GM21825 (cell line): ENCODE results near the gene IL1F10.

Experiments used
- ATAC-seq: cut with Tn5 transposase; IDR thresholded peaks from one replicate; pipeline ENCODE4 v1.9.1; 2021; ENCODE audit warnings: mild to moderate bottlenecking, moderate library complexity; ENCODE audit not compliant: unreplicated experiment

The IL1F10 gene

DNA sequence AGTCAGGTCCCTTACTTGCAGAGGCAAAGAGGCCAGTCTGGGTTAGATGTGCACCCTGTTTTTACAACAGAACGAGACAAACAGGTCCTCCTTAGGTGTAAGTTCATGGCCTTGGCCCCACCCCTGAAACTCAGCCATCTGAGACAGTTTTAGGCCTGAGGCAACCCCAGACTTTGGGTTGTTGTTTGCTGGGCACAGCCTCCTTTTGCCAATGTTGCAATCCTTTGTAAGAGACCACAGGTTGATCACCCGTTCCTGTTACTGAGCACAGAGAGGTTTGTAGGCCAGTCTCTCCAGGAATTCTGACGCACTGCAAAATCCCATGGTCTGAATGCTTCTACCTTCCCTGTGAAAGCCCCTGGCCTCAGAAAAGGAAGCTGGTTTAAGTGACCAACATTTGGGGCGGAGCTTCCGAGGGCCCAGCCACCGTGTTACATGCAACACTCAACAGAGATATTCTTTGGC, 44.1 kb downstream of the IL1F10 start:
- ATAC-seq = no peak

DNA sequence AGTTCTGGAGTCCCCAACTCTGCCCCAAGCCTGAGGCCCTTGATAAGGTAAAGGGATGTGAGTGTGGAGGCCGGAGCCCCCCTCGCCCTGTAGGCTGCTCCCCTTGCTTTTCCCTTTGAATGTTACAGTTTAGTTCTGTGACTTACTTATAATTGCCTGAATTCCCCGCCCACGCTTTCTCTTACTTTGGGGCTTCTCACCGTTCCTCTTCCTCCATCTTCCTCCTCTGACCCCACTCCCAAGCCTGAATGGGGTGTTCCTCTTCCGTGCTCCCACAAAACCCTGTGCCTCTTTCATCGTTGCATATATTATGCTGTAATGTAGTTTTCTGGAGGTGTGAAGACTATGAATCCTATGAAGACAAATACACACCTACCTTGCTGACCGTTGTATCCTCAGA, 44.7 kb downstream of the IL1F10 start:
- no peak for ATAC-seq

DNA sequence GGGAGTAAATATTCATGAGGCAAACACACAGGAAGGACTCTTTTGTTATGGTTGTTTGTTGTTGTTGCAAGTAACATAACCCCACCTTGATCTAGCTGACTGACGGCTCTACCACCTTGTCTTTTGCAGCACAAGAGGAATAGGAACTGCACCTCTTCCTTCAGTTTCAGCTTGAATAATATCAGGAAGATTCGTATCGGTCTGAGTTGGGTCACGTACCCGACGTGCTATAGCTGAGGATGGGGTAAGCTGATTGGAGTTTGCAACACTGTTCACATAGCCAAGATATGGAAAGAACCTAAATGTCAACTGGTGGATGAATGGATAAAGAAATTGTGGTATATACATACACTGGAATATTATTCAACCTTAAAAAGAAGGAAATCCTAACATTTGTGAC, 45.1 kb downstream of the IL1F10 start:
- no peak for ATAC-seq

DNA sequence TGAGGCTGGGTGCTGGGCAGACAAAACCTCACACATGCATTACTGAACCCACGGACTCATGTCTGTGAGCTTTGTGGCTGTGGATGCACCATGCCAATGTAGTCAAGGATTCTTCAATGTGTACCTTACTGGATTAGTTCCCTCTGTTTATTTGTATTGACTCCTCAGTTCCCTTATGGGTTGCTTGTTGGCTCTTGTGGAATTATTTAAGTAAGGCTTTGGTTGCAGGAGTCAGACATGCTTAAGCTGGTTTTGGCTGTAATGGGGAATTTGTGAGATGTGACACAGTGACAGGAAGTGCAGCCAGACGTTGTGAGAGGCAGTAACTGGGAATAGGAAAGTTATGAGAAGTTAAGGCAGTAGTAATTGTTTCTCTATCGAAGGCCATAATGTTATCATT, 46.0 kb downstream of the IL1F10 start:
- no peak for ATAC-seq

DNA sequence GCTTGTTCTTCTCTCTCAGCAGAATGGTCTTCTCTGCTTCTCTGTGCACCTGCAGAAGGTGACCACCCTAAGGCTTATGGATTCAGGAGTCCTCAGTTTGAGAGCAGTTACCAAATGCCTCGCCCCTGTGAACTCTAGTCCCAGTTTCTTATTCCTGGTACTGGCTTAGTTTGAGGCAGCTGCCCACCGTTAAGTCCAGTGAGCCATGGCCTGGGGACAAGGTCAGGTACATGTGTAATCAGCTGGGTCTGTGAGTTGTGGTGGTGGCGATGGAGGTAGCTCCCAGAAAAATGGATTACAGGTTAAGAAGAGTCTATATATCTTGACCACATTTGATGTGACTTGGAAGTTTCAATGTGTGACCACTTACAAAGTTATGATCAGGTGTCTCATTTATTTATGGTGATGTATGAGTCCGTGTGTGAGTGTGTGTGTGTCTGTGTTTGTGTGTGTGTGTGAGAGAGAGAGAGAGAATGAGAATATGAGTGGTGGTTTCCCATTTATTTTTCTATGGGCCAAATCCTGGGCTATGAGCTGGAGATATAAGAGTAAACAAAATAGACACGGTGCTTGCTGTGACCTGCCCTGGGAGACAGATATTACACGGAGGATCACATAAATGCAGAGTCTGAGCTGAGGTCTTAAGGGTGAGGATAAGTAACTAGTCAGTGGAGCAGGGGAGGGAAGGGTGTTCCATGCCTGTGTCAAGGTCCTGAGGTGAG, 46.6 kb downstream of the IL1F10 start:
- no peak for ATAC-seq

DNA sequence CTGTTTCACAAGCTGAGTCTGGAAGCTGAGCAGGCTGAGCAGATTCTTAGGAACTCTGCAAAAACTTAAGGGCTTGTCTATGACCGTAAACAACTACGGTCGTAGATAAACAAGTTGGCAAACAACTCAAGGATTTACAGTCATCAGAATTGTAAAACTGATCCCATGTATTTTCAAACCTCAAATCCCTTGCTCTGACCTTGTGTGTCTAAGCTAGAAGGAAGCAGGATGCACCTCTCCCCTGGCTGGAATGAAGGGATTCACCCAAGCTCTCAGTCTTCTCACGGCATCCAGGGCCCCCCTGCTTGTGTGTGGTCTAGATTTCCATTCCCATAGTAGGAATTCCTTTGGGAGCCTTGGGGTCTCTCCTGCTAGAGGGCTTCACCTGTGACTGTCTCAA, 47.2 kb downstream of the IL1F10 start:
- ATAC-seq = no peak

DNA sequence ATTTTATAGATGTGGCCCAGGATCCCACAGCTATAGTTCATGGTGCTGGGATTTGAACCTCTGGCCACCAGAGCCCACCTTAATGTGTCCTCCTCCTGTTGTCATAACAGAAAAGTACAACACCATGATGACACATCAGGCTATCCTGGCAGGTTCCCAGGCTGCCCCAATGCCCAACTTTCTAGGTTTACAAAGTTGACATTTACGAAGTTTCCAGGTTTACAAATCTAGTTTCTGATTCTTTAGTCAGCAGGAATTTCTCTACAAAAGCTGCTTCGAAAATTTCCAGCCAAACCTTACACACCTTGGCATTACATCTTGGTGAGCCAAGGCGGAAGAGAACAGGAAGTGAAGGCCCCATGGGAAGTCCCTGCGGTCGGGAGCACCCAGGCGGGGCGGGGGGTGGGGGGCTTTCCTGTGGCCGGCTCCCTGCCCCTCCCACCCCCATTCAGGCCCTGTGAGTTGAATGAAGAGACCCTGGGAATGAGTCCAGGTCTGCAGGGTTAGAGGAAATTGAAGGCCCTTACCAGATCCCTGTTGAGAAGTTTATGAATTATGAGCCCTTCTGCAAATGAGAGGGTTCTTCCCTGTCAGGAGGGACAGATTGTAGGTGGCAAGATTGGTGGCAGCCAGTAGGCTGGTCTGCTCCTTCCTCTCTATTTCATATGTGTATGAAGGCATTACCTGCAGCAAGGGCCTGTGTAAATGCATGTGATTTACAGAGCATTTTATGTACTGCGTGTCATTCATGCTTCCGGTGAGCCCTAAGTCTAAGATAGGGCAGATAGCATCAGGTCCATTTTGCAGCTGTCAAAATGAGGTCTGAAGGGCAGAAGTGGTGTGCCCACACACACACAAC, 48.6 kb downstream of the IL1F10 start:
- no peak for ATAC-seq

DNA sequence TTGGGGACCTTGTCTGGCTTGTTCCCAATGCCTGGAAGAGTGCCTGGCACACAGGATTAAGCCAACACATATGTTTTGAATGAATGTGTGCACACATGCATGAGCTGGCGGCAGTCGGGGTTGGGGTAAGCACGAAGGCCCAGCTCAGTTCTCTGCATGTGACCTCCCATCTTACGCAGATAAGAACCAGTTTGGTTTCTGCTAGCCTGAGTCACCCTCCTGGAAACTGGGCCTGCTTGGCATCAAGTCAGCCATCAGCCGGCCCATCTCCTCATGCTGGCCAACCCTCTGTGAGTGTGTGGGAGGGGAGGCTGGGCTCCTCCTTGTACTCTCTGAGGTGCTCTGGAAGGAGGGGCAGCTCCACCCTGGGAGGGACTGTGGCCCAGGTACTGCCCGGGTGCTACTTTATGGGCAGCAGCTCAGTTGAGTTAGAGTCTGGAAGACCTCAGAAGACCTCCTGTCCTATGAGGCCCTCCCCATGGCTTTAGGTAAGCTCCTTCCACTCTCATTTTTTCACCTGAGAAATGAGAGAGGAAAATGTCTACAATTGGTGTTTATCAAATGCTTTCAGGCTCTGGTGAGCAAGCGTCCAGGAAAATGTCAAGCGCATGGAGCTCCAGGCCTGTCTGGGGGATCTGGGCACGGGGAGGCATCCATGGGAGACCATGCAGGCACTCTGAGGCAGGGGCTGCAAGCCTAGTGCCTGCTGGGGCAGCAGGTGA, 49.9 kb downstream of the IL1F10 start:
- ATAC-seq = no peak

DNA sequence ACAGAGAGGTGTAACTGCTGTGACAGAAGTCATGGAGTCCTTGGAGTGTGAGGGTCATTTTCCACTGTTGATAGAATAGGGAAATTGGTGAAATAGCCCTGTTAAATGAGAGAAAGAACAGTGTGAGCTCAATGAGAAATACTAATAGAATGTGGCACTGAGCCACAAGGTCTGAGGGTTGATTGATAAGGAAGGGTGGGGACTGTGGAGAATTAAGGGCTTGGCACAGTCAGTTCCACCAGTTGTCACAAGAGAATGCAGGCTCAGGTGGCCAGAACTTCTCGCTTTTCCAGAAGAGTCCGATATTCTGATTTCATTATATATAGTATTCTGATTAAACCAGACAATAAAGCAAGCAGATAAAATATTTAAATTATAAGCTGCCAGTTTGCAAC, 50.5 kb downstream of the IL1F10 start:
- no peak for ATAC-seq

DNA sequence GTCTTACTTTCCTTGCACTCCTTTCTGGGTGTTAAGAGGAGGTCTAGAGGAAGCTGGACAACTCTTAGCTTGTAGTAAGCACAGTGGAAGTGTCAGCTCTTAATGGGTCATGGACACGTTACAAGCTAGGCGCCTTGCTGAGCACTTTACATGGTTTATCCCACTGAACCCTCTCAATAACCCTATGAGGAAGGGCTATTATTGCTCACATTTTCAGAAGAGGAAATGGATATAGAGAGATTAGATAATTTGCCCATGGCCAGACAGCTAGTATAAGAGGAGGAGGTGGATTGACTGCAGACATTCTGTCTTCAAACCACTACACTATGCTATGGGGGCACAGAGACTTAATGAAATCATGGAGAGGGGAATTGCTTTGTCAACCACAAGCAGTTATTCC, 51.3 kb downstream of the IL1F10 start:
- ATAC-seq = no peak

DNA sequence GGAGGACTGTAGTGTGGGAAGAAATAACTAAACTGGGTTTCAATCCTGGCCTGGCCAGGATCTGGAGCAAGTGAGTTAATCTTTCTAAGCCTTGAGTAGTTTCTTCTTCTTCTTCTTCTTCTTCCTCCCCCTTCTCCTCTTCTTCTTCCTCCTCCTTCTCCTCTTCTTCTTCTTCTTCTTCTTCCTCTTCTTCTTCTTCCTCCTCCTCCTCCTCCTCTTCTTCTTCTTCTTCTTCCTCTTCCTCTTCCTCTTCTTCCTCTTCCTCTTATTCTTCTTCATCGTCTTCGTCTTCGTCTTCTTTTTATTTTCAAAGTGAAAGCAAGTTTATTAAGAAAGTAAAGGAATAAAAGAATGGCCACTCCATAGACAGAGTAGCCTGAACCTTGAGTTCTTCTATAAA, 53.1 kb downstream of the IL1F10 start:
- no peak for ATAC-seq

DNA sequence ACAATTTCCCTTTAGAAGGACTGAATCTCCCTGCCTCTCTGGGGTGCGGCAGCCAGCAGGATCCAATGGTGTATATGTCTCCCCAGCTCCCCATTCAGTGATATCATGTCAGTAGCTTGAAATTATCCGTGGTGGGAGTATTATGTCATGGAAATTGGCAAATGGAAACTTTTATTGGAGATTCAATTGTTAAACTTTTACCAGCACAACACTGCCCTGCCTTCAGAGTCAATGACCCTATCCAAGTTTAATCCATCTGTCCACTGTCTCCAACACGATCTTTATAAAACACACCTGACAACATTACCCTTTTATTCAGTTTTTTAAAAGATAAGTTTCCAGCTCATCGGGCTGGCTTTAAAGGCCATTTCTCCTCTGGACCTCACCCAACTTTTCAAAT, 54.6 kb downstream of the IL1F10 start:
- no peak for ATAC-seq

DNA sequence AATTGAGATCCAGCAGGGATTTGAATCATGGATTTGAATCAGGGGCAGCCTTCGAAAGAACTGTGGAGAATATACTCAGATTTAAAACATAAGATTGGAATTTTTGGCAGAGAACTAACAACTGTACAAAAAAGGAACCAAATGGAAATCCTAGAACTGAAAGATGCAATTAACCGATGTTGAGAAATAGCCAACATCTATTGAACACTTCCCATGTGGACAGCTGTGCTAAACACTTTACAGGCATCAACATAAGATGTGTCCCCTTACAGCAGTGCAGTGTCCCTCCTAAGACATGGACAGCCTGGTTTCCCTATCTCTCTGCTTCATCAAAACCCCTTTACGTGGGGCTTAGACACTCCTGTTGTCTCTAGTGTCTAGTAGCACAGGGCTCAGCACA, 56.0 kb downstream of the IL1F10 start:
- ATAC-seq = no peak

DNA sequence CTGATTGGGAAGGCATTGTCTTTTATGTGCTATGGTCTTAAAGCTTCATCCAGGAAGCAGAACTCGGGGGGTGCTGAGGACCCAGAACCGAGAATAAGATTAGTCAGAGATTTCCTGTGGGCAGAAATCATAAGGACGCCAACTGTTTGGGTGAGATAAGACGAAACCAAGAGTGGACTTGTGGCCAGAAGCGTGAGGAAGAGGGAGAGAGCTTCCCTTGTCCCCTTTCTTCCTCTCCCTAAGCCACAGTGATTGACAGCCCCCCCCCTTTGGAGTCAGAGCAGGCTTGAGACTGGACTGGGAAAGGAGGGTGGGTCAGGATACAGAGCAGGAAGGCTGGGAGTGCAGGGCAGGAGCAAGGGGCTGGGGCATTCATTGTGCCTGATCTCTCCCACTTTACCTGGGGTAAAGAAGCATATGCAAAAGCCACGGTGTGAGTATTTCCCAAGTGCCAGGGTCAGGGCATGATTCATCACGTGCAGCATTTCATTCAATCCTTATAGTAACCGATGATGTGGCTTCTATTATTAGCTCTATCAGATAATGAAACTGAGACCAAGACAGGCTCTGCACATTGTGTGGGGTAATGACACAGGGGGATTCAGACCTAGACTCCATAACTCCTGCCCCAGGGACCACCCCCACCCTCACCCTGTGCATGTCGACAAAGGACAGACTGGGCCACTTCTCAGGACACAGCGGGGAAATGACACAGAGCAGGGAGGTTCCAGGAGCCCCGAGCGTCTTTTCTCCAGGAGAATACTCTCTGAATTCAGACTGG, 56.6 kb downstream of the IL1F10 start:
- peak; percentile 68 for ATAC-seq
